Coronary artery (tissue), 2 donors: ENCODE data around the gene SLC39A7.

Source experiments
- DNase-seq: peaks from one replicate; pipeline ENCODE4 v3.0.0-alpha.2; 2017; ENCODE audit warnings: low spot score
- H3K27ac ChIP-seq, 2 donors: fragments of 200-600 bp; sonication (generic); one replicate each; pipeline ENCODE4 v1.5.1; 2016 to 2019
- H3K4me3 ChIP-seq: fragments of 200-600 bp; sonication (generic); 2 replicates; pipeline ENCODE4 v1.5.1; 2016; ENCODE audit warnings: mild to moderate bottlenecking, moderate library complexity
- CTCF ChIP-seq: fragments of 200-600 bp; sonication (generic); IDR thresholded peaks from one replicate; pipeline ENCODE4 v1.5.1; 2019; ENCODE audit warnings: antibody characterized with exemption

Gene SLC39A7

DNA sequence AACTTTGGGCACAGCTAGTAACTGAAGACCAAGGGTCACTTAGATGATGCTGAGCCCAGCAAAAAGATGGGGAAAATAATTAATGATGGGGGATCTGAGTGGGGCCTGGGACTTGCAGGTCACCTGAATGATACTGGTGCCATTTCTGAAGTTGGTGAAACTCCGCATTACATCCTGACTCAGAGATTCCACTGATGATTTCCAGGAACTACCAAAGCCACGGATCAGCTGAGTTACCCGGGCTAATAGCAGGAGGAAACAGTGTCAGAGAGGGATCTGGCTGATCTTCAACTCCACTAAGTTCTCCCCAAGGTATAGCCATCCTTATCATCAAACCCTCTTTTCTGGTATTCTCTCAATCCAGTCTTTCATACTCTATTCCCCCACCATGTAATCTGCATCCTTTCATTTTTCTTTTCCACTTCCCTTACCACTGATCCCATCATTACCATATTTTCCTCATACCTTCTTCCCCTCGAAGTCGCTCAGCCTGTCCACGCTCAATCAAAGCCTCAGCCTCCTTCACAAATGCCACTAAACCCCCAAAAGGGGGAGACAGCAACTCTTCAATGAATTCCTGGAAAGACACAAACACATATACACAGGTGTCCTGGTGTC lies 50.8 kb downstream of the SLC39A7 start:
- Histone ChIP-seq H3K4me3 (no peak overlapping the region), H3K27ac (no peak overlapping the region)
- no peak for DNase-seq
- no peak for TF ChIP-seq CTCF

DNA sequence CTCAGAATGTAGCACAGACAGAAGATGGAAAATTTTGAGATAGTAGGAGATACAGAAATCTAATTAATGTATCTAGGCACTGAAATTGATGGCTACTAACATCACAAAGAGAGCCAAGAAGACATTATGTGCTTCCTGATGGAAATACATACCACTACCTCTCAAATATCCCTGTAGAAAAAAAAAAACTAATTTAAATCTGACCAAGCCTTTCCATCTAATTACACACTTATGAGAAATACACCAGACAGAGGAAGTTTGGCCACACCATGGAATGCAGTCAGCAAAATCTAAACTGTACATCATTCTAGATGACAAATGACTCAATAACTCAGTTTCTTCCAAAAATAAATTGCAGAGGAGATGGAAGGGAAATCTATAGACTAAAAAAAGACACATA lies 52.1 kb downstream of the SLC39A7 start:
- Histone ChIP-seq H3K4me3 (no peak overlapping the region), H3K27ac (no peak overlapping the region)
- no peak for DNase-seq
- no peak for TF ChIP-seq CTCF
